Measurements from ENCODE around the gene SEZ6L2. TPM values are rescaled to one million over a fixed set of nuclear protein-coding genes. Genes with fewer than 3 reads are reported as not detected.

The SEZ6L2 gene
- total and polyA plus RNA-seq, 2 of the 8 experiments (the other 6 are each of a cell fraction or from before 2014, with no cell fraction given), result 43.5 to 47.7 TPM

GRCh38 chr16:29850998-29851397, 48.4 kb downstream of the SEZ6L2 start:
- ChIA-PET POLR2A (ENCODE audit: partially characterized antibody) (interaction anchor here (1.1 to 3.3 kb wide), 3 partner anchors 11 to 31 kb away, joined by 3 to 11 read pairs (median 4); partner anchors contain the start of genes CDIPT and MVP), CTCF (ENCODE audit: partially characterized antibody) (interaction anchor here (0.8 to 15.0 kb wide), 5 partner anchors 11 to 155 kb away, joined by 3 to 212 read pairs (median 4); partner anchors contain the start of genes MVP and PAGR1)
- no peak overlapping the region for H2BK120ac ChIP-seq (replicated peaks; ENCODE audit: low read depth, low read length)
- H3K79me1 ChIP-seq (ENCODE audit: low read depth, low read length), result no peaks in the 10 kb centered on the region
- no peaks in the 10 kb centered on the region for H3K36me3 ChIP-seq (ENCODE audit: control insufficient read depth in 2 of 4, insufficient read depth in 4 of 4, low read length in 3 of 4)
- no peak overlapping the region for H3K4ac ChIP-seq (replicated peaks; ENCODE audit: insufficient read length, low read depth, low read length)
- no peak overlapping the region for H3K9ac ChIP-seq (replicated peaks in 1 of 4; ENCODE audit: extremely low read depth in 1 of 4, low read depth in 3 of 4, low read length in 3 of 4)
- no peak overlapping the region for H2BK5ac ChIP-seq (ENCODE audit: low read depth, low read length)
- no peak overlapping the region for H3K14ac ChIP-seq (ENCODE audit: insufficient read length)
- no peak overlapping the region for H4K8ac ChIP-seq (ENCODE audit: extremely low read depth, insufficient read depth, low read length)
- H4K91ac ChIP-seq (replicated peaks; ENCODE audit: insufficient read length, low read length), result no peak overlapping the region
- no peak overlapping the region for H2BK15ac ChIP-seq (ENCODE audit: low read length)
- no peak overlapping the region for H3K23ac ChIP-seq (ENCODE audit: insufficient read length)
- no peaks in the 10 kb centered on the region for H3K27me3 ChIP-seq (replicated peaks in 1 of 4; ENCODE audit: control insufficient read depth in 3 of 4, extremely low read depth in 1 of 4, insufficient read depth in 3 of 4, low read length in 3 of 4)
- no peak overlapping the region for H3K56ac ChIP-seq (replicated peaks; ENCODE audit: insufficient read length, low read depth, low read length)
- H2BK12ac ChIP-seq (ENCODE audit: low read depth, low read length), result no peak overlapping the region
- H3K79me2 ChIP-seq (ENCODE audit: control insufficient read depth in 1 of 2, insufficient read depth in 2 of 2, low read length in 2 of 2), result no peaks in the 10 kb centered on the region
- no peak overlapping the region for H3K27ac ChIP-seq (ENCODE audit: low read depth, low read length)
- H3K4me1 ChIP-seq (replicated peaks in 1 of 4; ENCODE audit: control insufficient read depth in 3 of 4, insufficient read depth in 4 of 4, low read length in 3 of 4), result no peaks in the 10 kb centered on the region; a peak in 1 of 7 replicates
- H3K23me2 ChIP-seq (ENCODE audit: low read depth, low read length), result no peaks in the 10 kb centered on the region
- no peaks in the 10 kb centered on the region for H4K20me1 ChIP-seq (replicated peaks in 1 of 2; ENCODE audit: control insufficient read depth in 1 of 2, insufficient read depth in 2 of 2, low read length in 2 of 2)
- H2BK20ac ChIP-seq (ENCODE audit: low read length), result no peak overlapping the region
- no peak overlapping the region for H2AFZ ChIP-seq (ENCODE audit: low read length)
- no peak for DNase-seq (ENCODE audit: low read depth in 1 of 2, low spot score in 2 of 2)
- H4K5ac ChIP-seq (ENCODE audit: insufficient read length, low read depth, low read length), result no peak overlapping the region
- no peaks in the 10 kb centered on the region for H3K9me3 ChIP-seq (ENCODE audit: insufficient read depth in 2 of 2, low read depth in 1 of 2, low read length in 1 of 2)
- H3K4me3 ChIP-seq (ENCODE audit: extremely low read depth in 1 of 4, insufficient read depth in 2 of 4, low read depth in 3 of 4, low read length in 4 of 4), result no peak overlapping the region
- FAIRE-seq, result peak; percentile 48
- 92% methylated on average over 3 of the region's 3 CpGs; no CpG with 5 or more reads in 1 of the 2 experiments for WGBS, 2 experiments (ENCODE audit: extremely low coverage in 1 of 2, insufficient coverage in 1 of 2, insufficient read length in 1 of 2, insufficient replicate concordance in 2 of 2, low coverage in 1 of 2, low lambda C conversion rate in 2 of 2, missing lambda C conversion rate in 1 of 2)
- H3K18ac ChIP-seq (ENCODE audit: extremely low read depth, low read length), result no peak overlapping the region; the same call in 1 of the 2 replicates
- H2AK5ac ChIP-seq (ENCODE audit: low read depth, low read length), result no peak overlapping the region
- no peak overlapping the region for H3K4me2 ChIP-seq (ENCODE audit: insufficient read depth in 1 of 2, low read depth in 2 of 2, low read length in 2 of 2)
- no peak for TF ChIP-seq USF2 (IDR thresholded peaks at IDR 0.05; ENCODE audit: low read length)
- no peak for TF ChIP-seq CTBP2 (IDR thresholded peaks at IDR 0.05; ENCODE audit: borderline replicate concordance, insufficient read depth, insufficient read length, low read length)
- no peak for TF ChIP-seq CEBPB (IDR thresholded peaks at IDR 0.05; ENCODE audit: low read depth, low read length)
- TF ChIP-seq RFX5 (IDR thresholded peaks at IDR 0.05; ENCODE audit: borderline replicate concordance, low read depth, low read length), result no peak
- TF ChIP-seq SAP30 (IDR thresholded peaks at IDR 0.05; ENCODE audit: insufficient read depth, insufficient replicate concordance, low read length), result no peak
- TF ChIP-seq SP4 (IDR thresholded peaks at IDR 0.05; ENCODE audit: low read length), result no peak
- TF ChIP-seq CBX8 (IDR thresholded peaks at IDR 0.05; ENCODE audit: borderline replicate concordance, low read depth, low read length), result no peak
- no peak for TF ChIP-seq POLR2AphosphoS5 (IDR thresholded peaks at IDR 0.05; ENCODE audit: low read depth, low read length)
- TF ChIP-seq KDM5A (IDR thresholded peaks at IDR 0.05; ENCODE audit: low read length), result no peak
- no peak for TF ChIP-seq SP2 (IDR thresholded peaks at IDR 0.05; ENCODE audit: low read length)
- no peak for TF ChIP-seq JUN (IDR thresholded peaks at IDR 0.05; ENCODE audit: low read depth, low read length)
- no peak for TF ChIP-seq ASH2L (IDR thresholded peaks at IDR 0.05; ENCODE audit: low read length)
- TF ChIP-seq GTF2F1 (IDR thresholded peaks at IDR 0.05; ENCODE audit: borderline replicate concordance, low read depth, low read length), result no peak
- TF ChIP-seq TBP (IDR thresholded peaks at IDR 0.05; ENCODE audit: low read depth, low read length), result no peak
